ENCODE data around the gene TLE4. TPM values are rescaled to one million over a fixed set of nuclear protein-coding genes. Genes with fewer than 3 reads are reported as not detected.

The TLE4 gene
- total RNA-seq, 1 experiment from 2014 or later = 17.9 TPM

DNA sequence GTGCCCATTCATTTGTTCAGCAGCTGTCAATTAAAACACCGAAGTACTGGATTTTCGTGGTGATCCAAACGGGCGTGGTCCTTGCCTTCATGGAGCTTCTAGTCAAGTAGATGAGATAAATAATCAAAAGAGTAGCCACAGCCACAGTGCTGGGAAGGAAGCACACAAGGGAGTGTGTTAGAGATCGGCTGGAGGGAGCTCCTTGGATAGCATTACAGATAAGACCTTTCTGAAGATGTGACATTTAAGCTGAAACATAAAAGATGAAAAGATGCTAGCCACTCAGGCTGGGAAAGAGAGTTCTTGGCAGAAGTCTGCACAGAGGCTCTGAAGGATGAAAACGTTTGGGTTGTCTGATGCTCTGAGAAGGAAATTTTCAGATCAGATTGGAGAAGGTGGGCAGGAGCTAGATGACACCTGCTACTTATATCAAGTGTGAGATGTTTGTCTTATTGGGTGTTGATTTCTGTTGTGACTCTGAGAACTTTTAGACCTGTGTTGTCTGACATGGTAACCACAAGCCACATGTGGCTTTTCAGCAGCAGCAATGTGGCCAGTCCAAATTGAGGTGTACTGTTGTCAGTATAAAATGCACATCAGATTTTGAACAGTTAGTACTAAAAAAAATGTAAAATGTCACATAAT, 123.9 kb downstream of the TLE4 start:
- TF ChIP-seq EZH2phosphoT487 (IDR thresholded peaks at IDR 0.05; ENCODE audit: borderline replicate concordance, low read length) (no peak), EZH2 (IDR thresholded peaks at IDR 0.05; ENCODE audit: low read length, unreplicated experiment) (no peak)
- TF ChIP-seq, protein P1, sequence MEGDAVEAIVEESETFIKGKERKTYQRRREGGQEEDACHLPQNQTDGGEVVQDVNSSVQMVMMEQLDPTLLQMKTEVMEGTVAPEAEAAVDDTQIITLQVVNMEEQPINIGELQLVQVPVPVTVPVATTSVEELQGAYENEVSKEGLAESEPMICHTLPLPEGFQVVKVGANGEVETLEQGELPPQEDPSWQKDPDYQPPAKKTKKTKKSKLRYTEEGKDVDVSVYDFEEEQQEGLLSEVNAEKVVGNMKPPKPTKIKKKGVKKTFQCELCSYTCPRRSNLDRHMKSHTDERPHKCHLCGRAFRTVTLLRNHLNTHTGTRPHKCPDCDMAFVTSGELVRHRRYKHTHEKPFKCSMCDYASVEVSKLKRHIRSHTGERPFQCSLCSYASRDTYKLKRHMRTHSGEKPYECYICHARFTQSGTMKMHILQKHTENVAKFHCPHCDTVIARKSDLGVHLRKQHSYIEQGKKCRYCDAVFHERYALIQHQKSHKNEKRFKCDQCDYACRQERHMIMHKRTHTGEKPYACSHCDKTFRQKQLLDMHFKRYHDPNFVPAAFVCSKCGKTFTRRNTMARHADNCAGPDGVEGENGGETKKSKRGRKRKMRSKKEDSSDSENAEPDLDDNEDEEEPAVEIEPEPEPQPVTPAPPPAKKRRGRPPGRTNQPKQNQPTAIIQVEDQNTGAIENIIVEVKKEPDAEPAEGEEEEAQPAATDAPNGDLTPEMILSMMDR (conservative IDR thresholded peaks at IDR 0.05; ENCODE audit: low read depth, low read length) = no peak
- Histone ChIP-seq H3K9me3 (ENCODE audit: low read length) (no peaks in the 10 kb centered on the region), H3K36me3 (ENCODE audit: low read depth, low read length) (no peaks in the 10 kb centered on the region), H3K4me2 (ENCODE audit: low read length) (no peak overlapping the region), H3K9me2 (replicated peaks; ENCODE audit: low read length) (no peaks in the 10 kb centered on the region), H2AFZ (ENCODE audit: low read length) (no peak overlapping the region), H3K27me3 (ENCODE audit: low read length) (no peaks in the 10 kb centered on the region), H3K27ac (ENCODE audit: low read length) (no peak overlapping the region), H3K4me3 (ENCODE audit: low read length) (no peak overlapping the region), H3K9ac (ENCODE audit: low read length) (no peak overlapping the region), H3K4me1 (ENCODE audit: insufficient read depth, low read length) (peaks cover 7% of the 10 kb centered on the region; the same call in 1 of the 2 replicates), H3F3A (ENCODE audit: low read length, unreplicated experiment) (no peaks in the 10 kb centered on the region), H4K20me1 (ENCODE audit: low read length) (no peaks in the 10 kb centered on the region), H3K79me2 (ENCODE audit: low read length) (no peaks in the 10 kb centered on the region)
- intact Hi-C loops (cut with micrococcal nuclease) = no loop called here
- no TSS peak for BruUV-seq (replicated peaks)
- ATAC-seq (no peak), DNase-seq (no peak)
- CTCF ChIA-PET = no interaction called here
- POLR2A ChIA-PET (ENCODE audit: unreplicated experiment) = no interaction called here

GRCh38 chr9:79698967-79699366, 127.2 kb downstream of the TLE4 start:
- H3K27me3 ChIP-seq (ENCODE audit: low read length) = no peaks in the 10 kb centered on the region
- H3K9me3 ChIP-seq (ENCODE audit: low read length) = no peaks in the 10 kb centered on the region
- H3F3A ChIP-seq (ENCODE audit: low read length, unreplicated experiment) = no peaks in the 10 kb centered on the region
- ChIA-PET CTCF (no interaction called here), POLR2A (ENCODE audit: unreplicated experiment) (no interaction called here)
- H3K9me2 ChIP-seq (replicated peaks; ENCODE audit: low read length) = no peaks in the 10 kb centered on the region
- ATAC-seq (no peak), DNase-seq (no peak)
- no peak for TF ChIP-seq EZH2phosphoT487 (IDR thresholded peaks at IDR 0.05; ENCODE audit: borderline replicate concordance, low read length)
- TF ChIP-seq, protein P1 (conservative IDR thresholded peaks at IDR 0.05; ENCODE audit: low read depth, low read length) = no peak
- no peak for TF ChIP-seq EZH2 (IDR thresholded peaks at IDR 0.05; ENCODE audit: low read length, unreplicated experiment)
- H3K4me3 ChIP-seq (ENCODE audit: low read length) = no peak overlapping the region
- no peak overlapping the region for H3K9ac ChIP-seq (ENCODE audit: low read length)
- H3K4me2 ChIP-seq (ENCODE audit: low read length) = no peak overlapping the region
- no peak overlapping the region for H2AFZ ChIP-seq (ENCODE audit: low read length)
- BruUV-seq (replicated peaks) = no TSS peak
- H3K79me2 ChIP-seq (ENCODE audit: low read length) = no peaks in the 10 kb centered on the region
- H3K27ac ChIP-seq (ENCODE audit: low read length) = no peak overlapping the region
- intact Hi-C loops (cut with micrococcal nuclease) = no loop called here
- H3K36me3 ChIP-seq (ENCODE audit: low read depth, low read length) = no peaks in the 10 kb centered on the region
- no peaks in the 10 kb centered on the region for H4K20me1 ChIP-seq (ENCODE audit: low read length)
- peaks cover 5% of the 10 kb centered on the region; the same call in 1 of the 2 replicates for H3K4me1 ChIP-seq (ENCODE audit: insufficient read depth, low read length)

DNA sequence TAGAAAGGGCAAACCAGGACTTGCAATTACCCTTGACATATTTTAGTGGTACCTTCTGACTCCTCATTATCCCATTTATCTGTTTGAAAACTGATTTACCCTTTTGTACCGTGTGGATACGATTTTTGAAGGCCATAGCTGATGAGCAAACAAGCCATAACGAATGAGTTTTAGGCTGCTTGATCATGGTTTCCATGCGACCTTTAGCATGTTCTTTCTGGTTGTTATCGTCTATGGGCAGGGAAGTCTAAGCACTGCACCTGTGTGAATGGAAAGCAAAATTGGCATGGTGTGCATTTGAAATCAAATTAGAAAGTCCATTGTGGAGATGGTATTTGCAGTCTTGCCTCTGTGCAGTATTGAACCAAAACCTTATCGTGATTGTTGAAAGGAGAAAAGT, 127.7 kb downstream of the TLE4 start:
- Histone ChIP-seq H3K79me2 (ENCODE audit: low read length) (no peaks in the 10 kb centered on the region), H3K36me3 (ENCODE audit: low read depth, low read length) (no peaks in the 10 kb centered on the region), H3K9ac (ENCODE audit: low read length) (no peak overlapping the region), H3K9me3 (ENCODE audit: low read length) (no peaks in the 10 kb centered on the region), H2AFZ (ENCODE audit: low read length) (no peak overlapping the region), H3K4me3 (ENCODE audit: low read length) (no peak overlapping the region), H3K27ac (ENCODE audit: low read length) (no peak overlapping the region), H3K4me1 (ENCODE audit: insufficient read depth, low read length) (peaks cover 2% of the 10 kb centered on the region; the same call in 1 of the 2 replicates), H4K20me1 (ENCODE audit: low read length) (no peaks in the 10 kb centered on the region), H3F3A (ENCODE audit: low read length, unreplicated experiment) (no peaks in the 10 kb centered on the region), H3K27me3 (ENCODE audit: low read length) (no peaks in the 10 kb centered on the region), H3K4me2 (ENCODE audit: low read length) (no peak overlapping the region), H3K9me2 (replicated peaks; ENCODE audit: low read length) (no peaks in the 10 kb centered on the region)
- no TSS peak for BruUV-seq (replicated peaks)
- ChIA-PET CTCF (no interaction called here), POLR2A (ENCODE audit: unreplicated experiment) (no interaction called here)
- DNase-seq = no peak
- intact Hi-C loops (cut with micrococcal nuclease) = no loop called here
- TF ChIP-seq EZH2 (IDR thresholded peaks at IDR 0.05; ENCODE audit: low read length, unreplicated experiment) (no peak), EZH2phosphoT487 (IDR thresholded peaks at IDR 0.05; ENCODE audit: borderline replicate concordance, low read length) (no peak)
- TF ChIP-seq, protein P1 (conservative IDR thresholded peaks at IDR 0.05; ENCODE audit: low read depth, low read length) = no peak
- ATAC-seq = no peak

Data from PC-3 (cell line).